Measurements from ENCODE around the gene NPPB. TPM values are rescaled to one million over a fixed set of nuclear protein-coding genes. Genes with fewer than 3 reads are reported as not detected.

Gene NPPB
- polyA plus RNA-seq, 2 of the 4 experiments (the other 2 are of a cell fraction) = 0.18 TPM; not detected in 1

GRCh38 chr1:11831945-11832725 is 26.6 kb downstream of the NPPB start:
- ChIA-PET POLR2A (no interaction called here), CTCF (interaction anchor here (1.0 to 1.3 kb wide), 3 partner anchors 9 to 60 kb away, joined by 3 to 4 read pairs (median 3); no protein-coding TSS in a partner anchor)
- DNase-seq (ENCODE audit: low read depth in 1 of 2, low spot score in 1 of 2) = no peak
- Histone ChIP-seq H3K4me2 (no peak overlapping the region), H3K9me3 (no peaks in the 10 kb centered on the region), H3K27ac (no peak overlapping the region), H3K4me3 (no peak overlapping the region), H3K4me1 (no peaks in the 10 kb centered on the region)
- 82% methylated on average over 9 of the region's 9 CpGs for WGBS (ENCODE audit: missing lambda C conversion rate)
- no peak for ATAC-seq
- no peak for FAIRE-seq
- TF ChIP-seq KDM1A (IDR thresholded peaks at IDR 0.05; ENCODE audit: low read depth) (no peak), POLR2AphosphoS2 (conservative IDR thresholded peaks at IDR 0.05; ENCODE audit: low read length) (no peak), CEBPB (IDR thresholded peaks at IDR 0.05) (no peak), HEYL (CRISPR knock-in tag; IDR thresholded peaks at IDR 0.05) (no peak), MYC (IDR thresholded peaks at IDR 0.05; ENCODE audit: borderline replicate concordance, low read length) (no peak), NR3C1 (IDR thresholded peaks at IDR 0.05) (no peak), FOSL2 (IDR thresholded peaks at IDR 0.05) (no peak), FOSL2 (CRISPR knock-in tag; IDR thresholded peaks at IDR 0.05) (no peak), CBX2 (IDR thresholded peaks at IDR 0.05; ENCODE audit: borderline replicate concordance, low read depth) (no peak)
- TF ChIP-seq, protein P1, sequence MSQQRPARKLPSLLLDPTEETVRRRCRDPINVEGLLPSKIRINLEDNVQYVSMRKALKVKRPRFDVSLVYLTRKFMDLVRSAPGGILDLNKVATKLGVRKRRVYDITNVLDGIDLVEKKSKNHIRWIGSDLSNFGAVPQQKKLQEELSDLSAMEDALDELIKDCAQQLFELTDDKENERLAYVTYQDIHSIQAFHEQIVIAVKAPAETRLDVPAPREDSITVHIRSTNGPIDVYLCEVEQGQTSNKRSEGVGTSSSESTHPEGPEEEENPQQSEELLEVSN (IDR thresholded peaks at IDR 0.05; ENCODE audit: borderline replicate concordance, low read depth) = no peak
- TF ChIP-seq, protein P2, sequence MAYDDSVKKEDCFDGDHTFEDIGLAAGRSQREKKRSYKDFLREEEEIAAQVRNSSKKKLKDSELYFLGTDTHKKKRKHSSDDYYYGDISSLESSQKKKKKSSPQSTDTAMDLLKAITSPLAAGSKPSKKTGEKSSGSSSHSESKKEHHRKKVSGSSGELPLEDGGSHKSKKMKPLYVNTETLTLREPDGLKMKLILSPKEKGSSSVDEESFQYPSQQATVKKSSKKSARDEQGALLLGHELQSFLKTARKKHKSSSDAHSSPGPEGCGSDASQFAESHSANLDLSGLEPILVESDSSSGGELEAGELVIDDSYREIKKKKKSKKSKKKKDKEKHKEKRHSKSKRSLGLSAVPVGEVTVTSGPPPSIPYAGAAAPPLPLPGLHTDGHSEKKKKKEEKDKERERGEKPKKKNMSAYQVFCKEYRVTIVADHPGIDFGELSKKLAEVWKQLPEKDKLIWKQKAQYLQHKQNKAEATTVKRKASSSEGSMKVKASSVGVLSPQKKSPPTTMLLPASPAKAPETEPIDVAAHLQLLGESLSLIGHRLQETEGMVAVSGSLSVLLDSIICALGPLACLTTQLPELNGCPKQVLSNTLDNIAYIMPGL (CRISPR knock-in tag; IDR thresholded peaks at IDR 0.05; ENCODE audit: borderline replicate concordance) = no peak

- no peak overlapping the region for H3K27ac ChIP-seq
- no peaks in the 10 kb centered on the region for H3K4me1 ChIP-seq
- no peak for DNase-seq (ENCODE audit: low read depth in 1 of 2, low spot score in 1 of 2)
- WGBS (ENCODE audit: missing lambda C conversion rate) = 97% methylated on average over 13 of the region's 19 CpGs
- H3K4me2 ChIP-seq = no peak overlapping the region
- CTCF ChIA-PET = interaction anchor here (0.6 to 2.6 kb wide), 3 partner anchors 9 to 16 kb away, joined by 3 to 11 read pairs (median 5); no protein-coding TSS in a partner anchor
- no peak overlapping the region for H3K4me3 ChIP-seq
- no peaks in the 10 kb centered on the region for H3K9me3 ChIP-seq
- POLR2A ChIA-PET = interaction anchor here (0.6 kb wide), 1 partner anchor 15 kb away, joined by 3 read pairs; no protein-coding TSS in a partner anchor
- FAIRE-seq = no peak
- ATAC-seq = no peak
- TF ChIP-seq CHD4 (IDR thresholded peaks at IDR 0.05; ENCODE audit: borderline replicate concordance) = no peak
- TF ChIP-seq HDAC2 (IDR thresholded peaks at IDR 0.05) = no peak
- TF ChIP-seq, protein P3, sequence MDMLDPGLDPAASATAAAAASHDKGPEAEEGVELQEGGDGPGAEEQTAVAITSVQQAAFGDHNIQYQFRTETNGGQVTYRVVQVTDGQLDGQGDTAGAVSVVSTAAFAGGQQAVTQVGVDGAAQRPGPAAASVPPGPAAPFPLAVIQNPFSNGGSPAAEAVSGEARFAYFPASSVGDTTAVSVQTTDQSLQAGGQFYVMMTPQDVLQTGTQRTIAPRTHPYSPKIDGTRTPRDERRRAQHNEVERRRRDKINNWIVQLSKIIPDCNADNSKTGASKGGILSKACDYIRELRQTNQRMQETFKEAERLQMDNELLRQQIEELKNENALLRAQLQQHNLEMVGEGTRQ (IDR thresholded peaks at IDR 0.05) = no peak
- TF ChIP-seq ZSCAN20 (CRISPR knock-in tag; IDR thresholded peaks at IDR 0.05) = no peak
- TF ChIP-seq TP53 (CRISPR knock-in tag; IDR thresholded peaks at IDR 0.05) = no peak
- TF ChIP-seq JUN (IDR thresholded peaks at IDR 0.05) = no peak
- TF ChIP-seq CHD2 (IDR thresholded peaks at IDR 0.05; ENCODE audit: low read length, partially characterized antibody) = no peak
- no peak for TF ChIP-seq HEYL (CRISPR knock-in tag; IDR thresholded peaks at IDR 0.05)
- no peak for TF ChIP-seq PHF8 (IDR thresholded peaks at IDR 0.05; ENCODE audit: borderline replicate concordance, low read depth)
- no peak for TF ChIP-seq HOXB13 (CRISPR knock-in tag; IDR thresholded peaks at IDR 0.05; ENCODE audit: low read depth)
- TF ChIP-seq SMC3 (IDR thresholded peaks at IDR 0.05) = no peak
- no peak for TF ChIP-seq JUNB (IDR thresholded peaks at IDR 0.05)
- TF ChIP-seq TFCP2L1 (CRISPR knock-in tag; IDR thresholded peaks at IDR 0.05) = no peak
- TF ChIP-seq EHMT2 (IDR thresholded peaks at IDR 0.05; ENCODE audit: low read depth) = no peak
- no peak for TF ChIP-seq NFE2L2 (conservative IDR thresholded peaks at IDR 0.05; ENCODE audit: low read length)
- TF ChIP-seq RCOR1 (IDR thresholded peaks at IDR 0.05; ENCODE audit: low read depth, low read length) = no peak
Measured at GRCh38 chr1:11828511-11828910, 30.2 kb downstream of the NPPB start.

All from A549 (cell line).